ENCODE measurements around the gene CLDN24. TPM values are rescaled to one million over a fixed set of nuclear protein-coding genes. Genes with fewer than 3 reads are reported as not detected.

CLDN24 gene
- total RNA-seq, 1 experiment from 2014 or later = not detected

DNA sequence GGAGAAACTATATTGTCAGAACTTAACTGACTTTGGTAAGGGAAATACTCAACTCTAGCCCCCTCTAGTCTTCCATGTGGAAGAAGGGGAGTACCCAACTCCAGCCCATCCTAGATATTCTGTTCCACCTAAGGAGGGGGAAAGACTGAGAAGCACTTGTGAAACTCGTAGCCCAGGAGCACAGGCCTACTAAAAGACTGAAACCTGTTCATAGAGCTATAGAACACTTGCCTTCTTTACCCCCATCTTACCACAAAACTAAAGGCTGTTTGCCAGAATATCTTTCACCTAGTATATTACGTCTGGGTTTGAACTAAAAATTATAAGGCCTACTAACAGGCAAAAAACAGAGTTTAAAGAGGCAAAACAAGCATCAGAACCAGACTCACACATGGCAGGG lies 17.7 kb downstream of the CLDN24 start:
- no peak for TF ChIP-seq CTCF (IDR thresholded peaks at IDR 0.05; ENCODE audit: unreplicated experiment)
- no peak for DNase-seq
- Mint-ChIP-seq H3K27me3 (ENCODE audit: unreplicated experiment) (no peaks in the 10 kb centered on the region), H3K4me3 (ENCODE audit: low read depth, unreplicated experiment) (no peak overlapping the region), H3K27ac (ENCODE audit: unreplicated experiment) (no peak overlapping the region), H3K9me3 (ENCODE audit: low read depth, unreplicated experiment) (no peaks in the 10 kb centered on the region), H3K36me3 (ENCODE audit: insufficient read depth, unreplicated experiment) (peaks cover 11% of the 10 kb centered on the region), H3K4me1 (ENCODE audit: low read depth, unreplicated experiment) (peaks cover 11% of the 10 kb centered on the region)
- CTCF ChIA-PET = no interaction called here
- intact Hi-C loops (cut with micrococcal nuclease; ENCODE audit: unreplicated experiment) = no loop called here
- no TSS peak for BruUV-seq (replicated peaks)

DNA sequence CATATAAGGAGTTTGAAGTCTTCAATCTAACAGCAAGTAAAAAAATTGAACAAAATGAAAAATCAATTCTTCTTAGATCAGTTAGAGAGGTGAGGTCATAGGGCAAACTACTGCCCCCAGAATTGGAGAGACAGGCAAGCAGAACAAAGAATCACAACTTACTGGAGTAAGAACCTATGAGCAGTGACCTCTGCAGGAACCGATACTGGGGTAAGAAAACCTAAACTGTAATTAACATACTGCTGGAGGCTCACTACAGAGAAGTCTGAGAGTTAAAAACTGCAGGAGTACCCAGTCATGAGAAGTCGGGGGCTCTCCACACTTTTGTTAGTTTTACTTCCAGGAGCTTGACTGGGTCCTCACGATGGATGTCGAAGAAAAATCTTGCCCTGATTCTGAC lies 18.2 kb downstream of the CLDN24 start:
- no peak overlapping the region for H3K27ac Mint-ChIP-seq (ENCODE audit: unreplicated experiment)
- BruUV-seq (replicated peaks) = no TSS peak
- H3K4me1 Mint-ChIP-seq (ENCODE audit: low read depth, unreplicated experiment) = peaks cover 11% of the 10 kb centered on the region
- no peak for TF ChIP-seq CTCF (IDR thresholded peaks at IDR 0.05; ENCODE audit: unreplicated experiment)
- no peaks in the 10 kb centered on the region for H3K9me3 Mint-ChIP-seq (ENCODE audit: low read depth, unreplicated experiment)
- CTCF ChIA-PET = no interaction called here
- H3K4me3 Mint-ChIP-seq (ENCODE audit: low read depth, unreplicated experiment) = no peak overlapping the region
- DNase-seq = no peak
- intact Hi-C loops (cut with micrococcal nuclease; ENCODE audit: unreplicated experiment) = no loop called here
- H3K27me3 Mint-ChIP-seq (ENCODE audit: unreplicated experiment) = no peaks in the 10 kb centered on the region
- H3K36me3 Mint-ChIP-seq (ENCODE audit: insufficient read depth, unreplicated experiment) = peaks cover 13% of the 10 kb centered on the region

GRCh38 chr4:183303301-183303700 lies 18.9 kb downstream of the CLDN24 start:
- H3K27ac Mint-ChIP-seq (ENCODE audit: unreplicated experiment) = no peak overlapping the region
- CTCF ChIA-PET = no interaction called here
- H3K27me3 Mint-ChIP-seq (ENCODE audit: unreplicated experiment) = no peaks in the 10 kb centered on the region
- peaks cover 11% of the 10 kb centered on the region for H3K4me1 Mint-ChIP-seq (ENCODE audit: low read depth, unreplicated experiment)
- no peak for DNase-seq
- BruUV-seq (replicated peaks) = no TSS peak
- peaks cover 13% of the 10 kb centered on the region for H3K36me3 Mint-ChIP-seq (ENCODE audit: insufficient read depth, unreplicated experiment)
- no peaks in the 10 kb centered on the region for H3K9me3 Mint-ChIP-seq (ENCODE audit: low read depth, unreplicated experiment)
- H3K4me3 Mint-ChIP-seq (ENCODE audit: low read depth, unreplicated experiment) = no peak overlapping the region
- intact Hi-C loops (cut with micrococcal nuclease; ENCODE audit: unreplicated experiment) = no loop called here
- TF ChIP-seq CTCF (IDR thresholded peaks at IDR 0.05; ENCODE audit: unreplicated experiment) = no peak

- CTCF ChIA-PET = no interaction called here
- H3K36me3 Mint-ChIP-seq (ENCODE audit: insufficient read depth, unreplicated experiment) = peaks cover 13% of the 10 kb centered on the region
- no peaks in the 10 kb centered on the region for H3K9me3 Mint-ChIP-seq (ENCODE audit: low read depth, unreplicated experiment)
- BruUV-seq (replicated peaks) = no TSS peak
- H3K4me1 Mint-ChIP-seq (ENCODE audit: low read depth, unreplicated experiment) = peaks cover 11% of the 10 kb centered on the region
- no peak for DNase-seq
- no peak overlapping the region for H3K27ac Mint-ChIP-seq (ENCODE audit: unreplicated experiment)
- H3K27me3 Mint-ChIP-seq (ENCODE audit: unreplicated experiment) = no peaks in the 10 kb centered on the region
- intact Hi-C loops (cut with micrococcal nuclease; ENCODE audit: unreplicated experiment) = no loop called here
- H3K4me3 Mint-ChIP-seq (ENCODE audit: low read depth, unreplicated experiment) = no peak overlapping the region
- no peak for TF ChIP-seq CTCF (IDR thresholded peaks at IDR 0.05; ENCODE audit: unreplicated experiment)
These were observed 21.6 kb downstream of the CLDN24 start for GRCh38 chr4:183300655-183301054.
